ENCODE data around the gene ROBO1.

The ROBO1 gene

GRCh38 chr3:78569804-78570203, 1198.0 kb downstream of the ROBO1 start:
- Histone ChIP-seq H2AFZ (ENCODE audit: low read length) (no peak overlapping the region), H3K4me3 (ENCODE audit: low read length) (no peak overlapping the region), H3K4me2 (ENCODE audit: low read depth, low read length) (no peak overlapping the region), H3K27me3 (replicated peaks; ENCODE audit: insufficient read depth, low read length) (no peaks in the 10 kb centered on the region), H3K36me3 (replicated peaks; ENCODE audit: insufficient read depth, low read length) (no peaks in the 10 kb centered on the region), H4K20me1 (ENCODE audit: insufficient read depth, low read length) (no peaks in the 10 kb centered on the region), H3K4me1 (ENCODE audit: low read length) (no peaks in the 10 kb centered on the region), H3K9me2 (replicated peaks; ENCODE audit: insufficient read depth, low read length) (no peaks in the 10 kb centered on the region), H3F3A (ENCODE audit: insufficient read depth, low read length) (no peaks in the 10 kb centered on the region), H3K9me3 (replicated peaks; ENCODE audit: insufficient read depth, low read length) (no peaks in the 10 kb centered on the region), H3K79me2 (ENCODE audit: low read length) (no peaks in the 10 kb centered on the region), H3K27ac (ENCODE audit: low read length) (no peak overlapping the region), H3K9ac (ENCODE audit: low read length) (no peak overlapping the region)
- DNase-seq = no peak
- TF ChIP-seq EZH2 (optimal IDR thresholded peaks at IDR 0.05; ENCODE audit: low read depth, low read length) = no peak
- TF ChIP-seq EZH2phosphoT487 (IDR thresholded peaks at IDR 0.05; ENCODE audit: low read length) = no peak
- TF ChIP-seq, protein P1, sequence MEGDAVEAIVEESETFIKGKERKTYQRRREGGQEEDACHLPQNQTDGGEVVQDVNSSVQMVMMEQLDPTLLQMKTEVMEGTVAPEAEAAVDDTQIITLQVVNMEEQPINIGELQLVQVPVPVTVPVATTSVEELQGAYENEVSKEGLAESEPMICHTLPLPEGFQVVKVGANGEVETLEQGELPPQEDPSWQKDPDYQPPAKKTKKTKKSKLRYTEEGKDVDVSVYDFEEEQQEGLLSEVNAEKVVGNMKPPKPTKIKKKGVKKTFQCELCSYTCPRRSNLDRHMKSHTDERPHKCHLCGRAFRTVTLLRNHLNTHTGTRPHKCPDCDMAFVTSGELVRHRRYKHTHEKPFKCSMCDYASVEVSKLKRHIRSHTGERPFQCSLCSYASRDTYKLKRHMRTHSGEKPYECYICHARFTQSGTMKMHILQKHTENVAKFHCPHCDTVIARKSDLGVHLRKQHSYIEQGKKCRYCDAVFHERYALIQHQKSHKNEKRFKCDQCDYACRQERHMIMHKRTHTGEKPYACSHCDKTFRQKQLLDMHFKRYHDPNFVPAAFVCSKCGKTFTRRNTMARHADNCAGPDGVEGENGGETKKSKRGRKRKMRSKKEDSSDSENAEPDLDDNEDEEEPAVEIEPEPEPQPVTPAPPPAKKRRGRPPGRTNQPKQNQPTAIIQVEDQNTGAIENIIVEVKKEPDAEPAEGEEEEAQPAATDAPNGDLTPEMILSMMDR (IDR thresholded peaks at IDR 0.05; ENCODE audit: low read length) = no peak

- Histone ChIP-seq H4K20me1 (ENCODE audit: insufficient read depth, low read length) (no peaks in the 10 kb centered on the region), H3K27ac (ENCODE audit: low read length) (no peak overlapping the region), H3K79me2 (ENCODE audit: low read length) (no peaks in the 10 kb centered on the region), H3K4me3 (ENCODE audit: low read length) (no peak overlapping the region), H3K4me2 (ENCODE audit: low read depth, low read length) (no peak overlapping the region), H3K9me2 (replicated peaks; ENCODE audit: insufficient read depth, low read length) (no peaks in the 10 kb centered on the region), H3K9ac (ENCODE audit: low read length) (no peak overlapping the region), H2AFZ (ENCODE audit: low read length) (no peak overlapping the region), H3F3A (ENCODE audit: insufficient read depth, low read length) (no peaks in the 10 kb centered on the region), H3K9me3 (replicated peaks; ENCODE audit: insufficient read depth, low read length) (no peaks in the 10 kb centered on the region), H3K27me3 (replicated peaks; ENCODE audit: insufficient read depth, low read length) (no peaks in the 10 kb centered on the region), H3K4me1 (ENCODE audit: low read length) (no peaks in the 10 kb centered on the region), H3K36me3 (replicated peaks; ENCODE audit: insufficient read depth, low read length) (no peaks in the 10 kb centered on the region)
- TF ChIP-seq, protein P1 (IDR thresholded peaks at IDR 0.05; ENCODE audit: low read length) = no peak
- TF ChIP-seq EZH2 (optimal IDR thresholded peaks at IDR 0.05; ENCODE audit: low read depth, low read length) = no peak
- no peak for TF ChIP-seq EZH2phosphoT487 (IDR thresholded peaks at IDR 0.05; ENCODE audit: low read length)
- no peak for DNase-seq
Measured at GRCh38 chr3:78565712-78566111, 1202.1 kb downstream of the ROBO1 start.

DNA sequence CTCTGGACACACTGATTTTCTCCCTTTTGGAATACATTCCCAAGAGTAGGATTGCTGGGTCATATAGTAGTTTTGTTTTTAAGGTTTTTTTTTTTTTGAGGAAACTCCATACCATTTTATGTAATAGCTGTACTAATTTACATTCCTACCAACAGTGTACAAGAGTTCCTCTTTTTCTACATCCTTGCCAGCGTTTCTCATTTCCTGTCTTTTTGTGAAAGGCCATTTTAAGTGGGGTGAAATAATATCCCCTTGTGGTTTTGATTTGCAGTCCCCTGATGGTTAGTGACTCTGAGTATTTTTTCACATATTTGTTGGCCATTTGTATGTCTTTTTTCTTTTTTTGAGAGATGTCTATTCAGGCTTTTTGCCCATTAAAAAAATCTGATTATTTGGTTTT, 1205.5 kb downstream of the ROBO1 start:
- H3K9ac ChIP-seq (ENCODE audit: low read length) = no peak overlapping the region
- H3K9me3 ChIP-seq (replicated peaks; ENCODE audit: insufficient read depth, low read length) = no peaks in the 10 kb centered on the region
- H3K79me2 ChIP-seq (ENCODE audit: low read length) = no peaks in the 10 kb centered on the region
- no peak overlapping the region for H3K4me2 ChIP-seq (ENCODE audit: low read depth, low read length)
- H3K27me3 ChIP-seq (replicated peaks; ENCODE audit: insufficient read depth, low read length) = no peaks in the 10 kb centered on the region
- H3K4me1 ChIP-seq (ENCODE audit: low read length) = no peaks in the 10 kb centered on the region
- DNase-seq = no peak
- no peaks in the 10 kb centered on the region for H4K20me1 ChIP-seq (ENCODE audit: insufficient read depth, low read length)
- no peak overlapping the region for H2AFZ ChIP-seq (ENCODE audit: low read length)
- H3K9me2 ChIP-seq (replicated peaks; ENCODE audit: insufficient read depth, low read length) = no peaks in the 10 kb centered on the region
- no peaks in the 10 kb centered on the region for H3K36me3 ChIP-seq (replicated peaks; ENCODE audit: insufficient read depth, low read length)
- no peak overlapping the region for H3K27ac ChIP-seq (ENCODE audit: low read length)
- no peak overlapping the region for H3K4me3 ChIP-seq (ENCODE audit: low read length)
- TF ChIP-seq EZH2 (optimal IDR thresholded peaks at IDR 0.05; ENCODE audit: low read depth, low read length) = no peak
- no peak for TF ChIP-seq EZH2phosphoT487 (IDR thresholded peaks at IDR 0.05; ENCODE audit: low read length)
- TF ChIP-seq, protein P1 (IDR thresholded peaks at IDR 0.05; ENCODE audit: low read length) = no peak
- H3F3A ChIP-seq (ENCODE audit: insufficient read depth, low read length) = no peaks in the 10 kb centered on the region

Data from MM.1S (cell line).